ENCODE results near the gene NSD1.

Gene NSD1

DNA sequence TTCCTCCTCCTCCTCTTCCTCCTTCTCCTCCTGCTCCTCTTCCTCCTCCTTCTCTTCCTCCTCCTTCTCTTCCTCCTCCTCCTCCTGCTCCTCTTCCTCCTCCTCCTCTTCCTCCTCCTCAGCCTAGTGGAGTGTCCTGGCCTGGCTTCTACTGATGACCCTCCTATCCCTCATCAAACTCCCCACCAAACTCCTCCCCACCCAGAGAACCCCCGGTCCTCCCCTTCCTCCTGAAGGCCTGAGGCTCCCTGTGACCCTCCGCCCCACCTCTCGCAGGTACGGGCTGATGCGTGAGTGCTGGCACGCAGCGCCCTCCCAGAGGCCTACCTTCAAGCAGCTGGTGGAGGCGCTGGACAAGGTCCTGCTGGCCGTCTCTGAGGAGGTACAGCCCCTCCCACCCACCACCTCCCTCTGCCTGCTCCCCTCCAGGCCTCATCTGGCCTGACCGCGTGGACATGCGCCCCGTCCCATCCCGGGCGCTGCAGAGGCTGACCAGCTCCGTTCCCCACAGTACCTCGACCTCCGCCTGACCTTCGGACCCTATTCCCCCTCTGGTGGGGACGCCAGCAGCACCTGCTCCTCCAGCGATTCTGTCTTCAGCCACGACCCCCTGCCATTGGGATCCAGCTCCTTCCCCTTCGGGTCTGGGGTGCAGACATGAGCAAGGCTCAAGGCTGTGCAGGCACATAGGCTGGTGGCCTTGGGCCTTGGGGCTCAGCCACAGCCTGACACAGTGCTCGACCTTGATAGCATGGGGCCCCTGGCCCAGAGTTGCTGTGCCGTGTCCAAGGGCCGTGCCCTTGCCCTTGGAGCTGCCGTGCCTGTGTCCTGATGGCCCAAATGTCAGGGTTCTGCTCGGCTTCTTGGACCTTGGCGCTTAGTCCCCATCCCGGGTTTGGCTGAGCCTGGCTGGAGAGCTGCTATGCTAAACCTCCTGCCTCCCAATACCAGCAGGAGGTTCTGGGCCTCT, 36.3 kb upstream of the NSD1 start:
- DNase-seq = no peak

DNA sequence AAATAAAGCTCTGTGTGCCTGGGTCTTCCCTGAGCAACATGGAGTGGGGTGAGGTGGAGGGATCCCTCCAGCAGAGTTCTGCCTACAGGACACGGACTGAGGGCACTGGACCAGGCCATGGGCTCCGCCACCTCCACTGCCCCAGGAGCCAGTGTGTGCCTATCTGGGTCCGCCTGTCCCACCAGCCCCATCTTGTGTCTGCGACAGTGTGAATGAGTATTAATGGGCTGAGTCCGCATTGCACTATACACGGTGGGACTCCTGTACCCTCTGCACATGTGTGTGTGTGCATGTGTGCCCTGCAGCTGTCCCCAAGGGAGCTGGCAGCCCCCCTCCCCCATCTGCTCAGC, 35.5 kb upstream of the NSD1 start:
- DNase-seq = no peak

DNA sequence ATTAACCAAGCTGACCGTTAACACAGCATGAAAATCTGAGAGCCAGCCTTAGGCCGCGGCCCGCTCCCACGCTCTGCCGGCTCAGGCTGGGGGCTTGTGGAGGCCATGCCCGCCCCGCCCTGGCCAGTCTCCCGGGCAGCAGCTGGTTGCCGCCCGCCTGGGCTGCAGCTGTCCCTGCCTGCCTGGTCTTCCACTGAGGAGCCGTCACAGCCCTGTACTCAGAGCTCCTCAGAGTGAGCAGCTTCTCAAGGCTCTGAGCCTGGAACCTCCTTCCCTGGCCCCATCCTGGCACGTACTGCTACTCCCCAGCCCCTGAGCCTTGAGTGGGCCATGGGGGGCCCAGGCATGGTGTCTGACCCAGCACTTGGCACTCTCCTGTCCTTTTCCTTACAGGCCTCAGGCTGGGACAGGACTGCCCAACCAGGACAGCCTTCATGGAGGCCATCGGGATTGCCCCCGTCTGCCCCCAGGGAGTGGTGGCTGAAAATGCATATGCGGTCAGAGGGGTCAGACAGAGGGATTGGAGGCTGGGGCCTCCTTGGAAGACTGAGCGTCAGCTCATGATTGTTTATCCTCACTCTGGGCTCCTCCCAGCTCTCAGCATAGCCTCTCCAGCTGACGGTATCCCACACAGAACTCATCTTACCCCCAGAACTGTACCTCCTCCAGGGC, 35.0 kb upstream of the NSD1 start:
- peak; percentile 92 for DNase-seq

DNA sequence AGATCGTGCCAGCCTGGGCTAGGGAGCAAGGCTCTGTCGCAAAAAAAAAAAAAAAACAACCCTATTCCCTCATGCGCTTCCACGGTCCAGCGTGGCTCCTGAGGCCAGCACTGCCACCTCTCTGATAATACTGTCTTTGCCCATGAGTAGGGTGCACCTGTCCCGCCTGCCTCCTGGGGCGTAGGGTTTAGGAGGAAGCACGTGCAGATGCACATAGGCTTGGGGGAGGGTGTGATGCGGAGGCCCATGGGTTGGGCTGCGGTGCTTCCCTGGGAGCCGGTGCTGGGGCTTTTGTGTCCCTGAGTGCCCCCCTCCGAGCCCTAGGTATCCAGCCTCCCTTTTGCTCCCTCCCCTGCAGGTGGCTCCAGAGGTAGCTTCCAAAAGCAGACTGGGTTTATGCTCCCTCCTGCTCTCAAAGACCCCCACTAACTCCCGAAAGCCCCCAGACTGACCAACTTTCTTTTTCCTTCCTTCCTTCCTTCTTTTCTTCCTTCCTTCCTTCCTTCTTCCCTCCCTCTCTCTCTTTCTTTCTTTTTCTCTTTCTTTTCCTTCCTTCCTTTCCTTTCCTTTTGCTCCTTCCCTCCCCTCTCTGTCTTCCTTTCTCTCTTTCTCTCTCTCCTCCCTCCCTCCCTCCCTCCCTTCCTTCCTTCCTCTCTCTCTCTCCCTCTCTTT, 34.0 kb upstream of the NSD1 start:
- DNase-seq = no peak

DNA sequence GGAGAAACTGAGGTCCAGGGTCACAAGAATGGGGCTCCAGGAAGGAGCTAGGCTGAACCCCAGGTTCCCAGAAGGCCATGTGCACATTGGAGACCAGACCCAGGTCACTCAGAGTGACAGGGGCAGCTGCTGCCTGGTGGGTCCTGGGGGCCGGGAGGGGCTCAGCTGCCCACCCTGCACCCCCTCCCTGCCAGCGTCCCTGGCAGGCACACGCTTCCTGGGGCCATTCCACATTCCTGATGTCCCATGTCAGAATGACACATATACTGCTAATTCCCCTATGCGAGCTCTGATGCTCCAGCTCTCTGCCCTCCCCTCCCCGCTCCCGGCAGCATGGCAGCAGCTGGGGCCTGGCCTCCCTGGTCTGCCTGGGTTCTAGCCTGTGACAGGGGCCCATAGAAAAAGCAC, 32.9 kb upstream of the NSD1 start:
- no peak for DNase-seq

DNA sequence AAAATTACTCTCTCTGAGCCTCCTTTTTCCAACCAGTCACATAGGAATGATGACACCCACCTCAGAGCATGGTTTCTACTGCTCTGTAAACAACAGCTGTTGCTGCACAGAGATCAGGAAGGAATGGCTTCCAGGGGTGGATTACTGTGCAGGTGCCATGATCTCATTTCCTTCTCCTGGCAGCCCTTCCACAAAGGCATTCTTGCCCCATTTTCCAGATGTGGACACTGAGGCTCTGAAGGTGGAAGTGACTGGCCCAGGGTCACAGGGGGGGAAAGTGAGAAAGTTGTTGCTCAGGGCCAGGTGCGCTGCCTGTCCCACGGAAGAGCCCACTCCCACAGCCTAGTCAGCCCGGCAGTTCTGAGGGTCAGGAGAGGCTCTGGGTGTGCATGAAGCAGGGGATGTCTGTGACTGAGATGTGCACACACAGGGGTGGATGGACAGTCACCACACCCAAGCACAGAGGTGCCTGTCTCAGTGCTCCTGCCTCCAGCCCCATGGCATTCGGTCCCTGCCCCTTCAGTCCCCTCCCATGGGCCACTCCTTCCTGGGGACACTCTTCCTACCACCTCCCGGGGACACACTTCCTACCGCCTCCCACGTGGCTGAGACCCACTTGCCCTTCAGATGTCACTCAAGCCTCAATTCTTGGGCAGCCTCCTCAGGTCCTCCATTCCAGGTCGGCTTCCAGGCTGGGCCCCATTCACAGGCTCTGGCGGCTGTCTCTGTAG, 29.9 kb upstream of the NSD1 start:
- no peak for DNase-seq

DNA sequence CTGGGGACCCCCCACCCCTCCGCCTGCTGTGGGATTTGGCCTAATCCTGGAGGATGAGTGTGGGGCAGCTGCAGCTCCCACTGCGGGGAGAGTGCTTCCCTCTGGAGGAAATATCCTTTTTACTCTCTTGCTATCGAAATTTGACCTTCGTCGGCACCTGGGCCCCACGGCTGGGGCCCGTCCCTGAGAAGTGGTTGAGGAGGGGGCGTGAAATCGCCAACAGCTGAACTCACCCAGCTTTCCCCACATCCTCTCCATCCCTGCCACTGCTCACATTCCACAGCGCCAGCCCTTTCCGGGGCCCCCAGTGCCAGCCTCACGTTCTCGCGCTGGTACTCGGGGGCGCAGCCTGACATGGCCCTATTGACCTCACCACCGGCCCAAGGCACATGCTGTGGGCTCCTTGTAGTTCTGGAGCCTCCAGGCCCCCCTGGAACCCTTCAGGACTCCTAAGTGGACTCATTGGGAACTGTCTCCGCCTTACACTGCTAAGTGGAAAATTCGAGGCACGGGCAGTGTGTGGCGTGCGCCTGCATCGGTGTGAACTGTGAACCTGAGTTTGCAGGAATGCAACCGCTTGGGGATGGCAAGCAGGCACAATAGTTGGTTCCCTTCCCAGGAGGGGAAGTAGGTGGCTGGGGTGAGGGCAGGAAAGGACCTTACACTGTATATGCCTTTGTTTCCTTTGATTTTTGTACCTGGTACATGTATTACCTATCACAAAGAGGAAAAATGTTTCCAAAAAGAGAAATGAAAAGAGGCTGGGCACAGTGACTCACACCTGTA, 27.7 kb upstream of the NSD1 start:
- DNase-seq = no peak

DNA sequence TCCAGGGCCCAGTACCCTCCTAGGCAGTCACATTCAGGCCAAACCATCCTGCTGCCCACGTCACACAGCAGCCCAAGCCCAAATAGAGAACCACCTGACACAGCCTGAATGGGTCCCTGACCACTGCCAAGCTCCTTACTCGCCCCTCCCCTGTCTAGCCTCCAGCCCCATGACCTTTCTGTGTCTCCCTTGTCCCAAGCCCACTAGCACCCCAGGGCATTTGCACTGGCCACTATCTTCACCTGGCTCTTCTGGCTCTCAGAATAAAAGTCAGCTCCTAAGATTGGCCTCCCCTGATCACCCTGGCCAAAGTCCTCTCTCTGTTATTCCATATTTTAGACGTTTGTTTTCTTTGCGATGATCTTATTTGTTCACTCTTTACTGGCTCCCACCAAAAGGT, 26.4 kb upstream of the NSD1 start:
- no peak for DNase-seq

DNA sequence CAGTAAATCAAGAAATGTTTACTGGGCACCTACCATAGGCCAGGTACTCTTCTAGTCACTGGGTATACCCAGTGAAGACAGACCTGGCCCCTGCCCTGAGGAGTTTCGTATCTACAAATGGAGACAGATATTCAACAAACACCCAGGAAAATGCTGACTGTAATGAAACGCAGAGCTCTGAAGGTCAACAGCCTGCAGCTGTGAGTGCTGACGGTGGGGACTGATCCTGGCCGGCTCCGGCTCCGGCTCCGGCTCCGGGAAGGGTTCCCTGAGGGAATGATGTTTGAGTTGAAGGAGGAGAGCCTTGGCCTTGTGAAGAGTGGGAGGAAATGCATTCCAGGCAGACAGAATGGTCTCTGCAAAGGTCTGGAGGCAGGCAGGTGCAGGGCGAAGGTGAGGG, 23.8 kb upstream of the NSD1 start:
- no peak for DNase-seq

DNA sequence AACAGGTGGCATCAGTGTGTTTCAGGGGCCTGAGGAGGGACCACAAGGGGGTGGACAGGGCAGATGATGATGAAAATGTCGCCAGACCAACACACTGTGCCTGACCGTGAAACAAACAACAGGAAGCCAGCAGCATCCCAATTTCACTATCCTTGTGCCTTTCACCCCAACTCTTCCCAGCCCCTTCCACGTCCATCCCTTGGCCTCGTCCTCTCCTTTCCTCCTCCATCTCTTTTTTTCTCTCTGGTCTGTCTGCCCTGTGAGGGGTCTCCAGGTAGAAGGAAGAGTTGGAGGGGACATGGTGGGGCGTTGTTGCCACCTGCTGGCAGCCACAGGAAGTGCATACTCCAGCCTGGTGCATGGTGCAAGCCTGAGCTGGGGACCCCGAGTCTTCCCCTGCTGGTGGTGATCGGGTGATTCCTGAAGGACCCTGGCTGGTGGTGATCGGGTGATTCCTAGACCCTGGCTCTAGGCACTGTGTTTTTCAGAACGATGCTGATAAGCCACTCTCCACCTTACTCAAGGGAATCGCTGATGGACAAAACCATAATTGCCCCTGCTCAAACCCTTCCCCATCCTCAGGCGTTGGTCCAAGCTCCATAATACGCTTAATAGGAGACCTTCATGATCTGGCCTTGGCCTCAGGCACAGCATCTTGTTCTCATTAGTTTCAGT, 21.7 kb upstream of the NSD1 start:
- peak; percentile 92 for DNase-seq

DNA sequence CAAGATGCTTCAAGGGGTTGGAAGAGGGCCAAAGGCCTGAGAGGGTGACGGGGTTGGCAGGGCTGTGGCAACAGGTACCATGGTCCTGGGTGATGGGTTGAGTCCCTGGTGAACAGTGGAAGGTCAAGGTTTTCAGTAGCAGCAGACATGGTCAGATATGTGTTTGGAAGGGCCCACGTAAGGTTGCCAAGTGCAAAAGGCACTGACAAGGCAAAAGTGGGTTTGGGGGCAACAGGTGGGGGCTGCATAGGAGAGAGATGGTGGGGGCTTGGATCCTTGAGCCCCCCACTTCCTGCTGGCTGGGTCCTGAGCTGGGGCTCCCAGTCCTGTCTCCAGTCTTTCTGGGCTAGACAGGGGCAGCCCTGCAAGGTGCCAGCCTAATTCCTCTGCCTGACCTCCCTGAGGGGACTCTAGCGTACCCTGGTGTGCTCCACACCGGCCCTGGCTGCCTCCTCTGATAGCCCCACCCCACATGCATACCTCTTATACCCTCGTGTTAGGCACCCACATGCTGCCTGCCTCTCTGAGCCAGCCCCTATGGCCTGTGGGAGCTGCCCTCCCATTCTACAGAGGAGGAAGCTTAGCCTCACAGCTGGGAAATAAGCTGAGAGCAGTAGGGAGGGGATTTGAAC, 20.9 kb upstream of the NSD1 start:
- no peak for DNase-seq

DNA sequence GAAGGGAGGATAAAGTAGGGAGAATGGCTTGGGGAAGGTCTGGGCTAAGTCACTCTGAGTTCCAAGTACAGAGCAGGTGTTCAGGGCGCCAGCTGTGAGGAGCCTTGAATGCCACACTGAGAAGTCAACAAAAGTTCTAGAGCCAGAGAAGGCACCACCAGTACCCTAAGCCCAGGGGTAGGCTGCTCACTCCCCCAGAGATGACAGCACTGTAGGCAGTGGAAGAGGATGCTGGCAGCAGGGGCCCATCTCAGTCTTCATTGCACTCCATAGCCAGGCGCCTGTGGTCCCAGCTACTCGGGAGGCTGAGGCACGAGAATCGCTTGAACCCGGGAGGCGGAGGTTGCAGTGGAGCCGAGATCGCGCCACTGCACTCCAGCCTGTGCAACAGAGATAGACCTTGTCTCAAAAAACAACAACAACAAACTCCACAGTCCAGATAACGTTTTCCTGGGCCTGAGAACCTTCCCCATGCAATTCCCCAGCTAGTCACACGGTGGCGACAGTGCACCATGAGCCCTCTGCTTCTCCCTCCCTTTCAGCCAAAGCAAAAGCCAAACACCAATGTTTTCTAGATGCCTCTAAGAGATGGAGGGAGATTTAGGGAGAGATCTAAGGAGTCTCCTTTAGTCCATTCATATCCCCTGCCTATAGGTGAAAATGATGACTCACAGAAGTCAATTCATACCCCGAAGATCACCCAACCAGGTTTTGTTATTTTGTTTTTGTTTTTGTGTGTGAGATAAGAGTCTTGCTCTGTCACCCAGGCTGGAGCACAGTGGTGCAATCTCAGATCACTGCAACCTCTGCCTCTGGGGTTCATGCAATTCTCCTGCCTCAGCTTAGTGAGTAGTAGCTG, 19.8 kb upstream of the NSD1 start:
- peak; percentile 93 for DNase-seq

DNA sequence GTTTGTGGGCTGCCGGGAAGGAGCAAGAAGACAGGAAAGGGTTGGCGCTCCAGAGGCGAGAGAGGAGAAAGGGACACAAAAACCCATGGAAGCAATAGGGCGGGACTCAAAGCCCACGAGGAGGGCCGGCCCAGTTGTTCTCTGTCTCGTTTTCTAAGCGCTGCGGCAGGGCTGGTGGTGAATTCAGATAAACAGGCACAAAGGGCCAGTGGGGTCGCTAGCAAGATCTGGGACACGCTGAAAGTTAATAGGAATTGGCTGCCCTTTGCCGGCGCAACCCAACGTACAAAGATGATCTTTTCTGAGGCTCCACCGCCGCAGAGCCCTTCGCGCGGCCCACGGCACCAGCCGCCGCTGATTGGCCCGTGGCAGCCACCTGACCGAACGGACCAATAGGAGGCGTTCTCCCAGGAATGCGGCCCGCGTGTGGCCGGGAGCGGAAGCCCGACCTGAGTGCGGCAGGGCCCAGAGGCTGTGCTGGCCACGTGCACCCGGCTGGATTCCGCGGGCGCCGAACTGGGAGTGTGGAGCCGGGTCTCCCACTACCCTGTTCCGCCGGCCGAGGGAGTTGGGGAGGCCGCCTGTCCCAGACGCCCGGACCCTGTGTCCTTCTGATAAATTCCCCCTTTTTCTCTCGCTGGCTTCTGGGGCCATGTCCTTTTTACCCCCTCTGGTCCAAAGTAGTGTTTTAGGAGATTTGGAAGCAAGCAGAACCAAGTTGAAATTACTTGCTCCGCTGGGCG, 16.8 kb upstream of the NSD1 start:
- DNase-seq = peak; percentile 94

DNA sequence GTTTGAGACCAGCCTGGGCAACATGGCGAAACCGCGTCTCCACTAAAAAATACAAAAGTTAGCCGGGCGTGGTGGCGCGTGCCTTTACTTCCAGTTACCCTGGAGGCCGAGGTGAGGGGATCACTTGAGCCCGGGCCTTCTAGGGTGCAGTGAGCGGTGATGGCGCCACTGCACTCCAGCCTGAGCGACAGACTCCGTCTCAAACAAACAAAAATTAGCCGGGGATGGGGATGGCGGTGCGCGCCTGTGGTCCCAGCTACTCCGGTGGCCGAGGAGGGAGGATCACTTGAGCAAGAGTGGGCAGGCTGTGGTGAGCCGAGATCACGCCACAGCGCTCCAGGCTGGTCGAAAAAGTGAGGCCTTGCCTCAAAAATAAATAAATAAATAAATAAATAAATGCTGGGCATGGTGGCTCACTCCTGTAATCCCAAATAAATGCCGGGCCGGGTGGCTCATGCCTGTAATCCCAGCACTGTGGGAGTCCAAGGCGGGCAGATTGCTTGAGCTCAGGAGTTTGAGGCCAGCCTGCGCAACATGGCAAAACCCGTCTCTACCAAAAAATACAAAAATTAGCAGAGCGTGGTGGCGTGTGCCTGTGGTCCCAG, 16.0 kb upstream of the NSD1 start:
- peak; percentile 18 for DNase-seq

DNA sequence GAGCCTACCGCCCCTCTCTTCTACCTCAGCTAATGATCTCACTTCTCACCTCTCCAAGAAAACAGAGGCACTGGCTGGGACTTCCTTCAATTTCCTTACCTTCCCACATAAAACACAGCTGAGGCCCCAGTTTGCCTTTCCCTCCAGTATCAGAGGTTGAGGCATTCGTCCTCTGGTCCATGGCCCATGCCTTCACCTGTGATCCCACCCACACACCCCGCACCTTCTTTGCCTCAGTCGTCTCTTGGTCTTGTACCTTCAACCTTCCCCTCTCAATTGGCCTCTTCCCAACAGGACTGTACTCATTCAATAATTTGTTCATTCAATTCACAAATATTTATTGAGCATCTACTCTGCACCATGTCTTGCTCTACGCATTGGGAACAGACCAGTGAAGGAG, 11.0 kb upstream of the NSD1 start:
- no peak for DNase-seq

DNA sequence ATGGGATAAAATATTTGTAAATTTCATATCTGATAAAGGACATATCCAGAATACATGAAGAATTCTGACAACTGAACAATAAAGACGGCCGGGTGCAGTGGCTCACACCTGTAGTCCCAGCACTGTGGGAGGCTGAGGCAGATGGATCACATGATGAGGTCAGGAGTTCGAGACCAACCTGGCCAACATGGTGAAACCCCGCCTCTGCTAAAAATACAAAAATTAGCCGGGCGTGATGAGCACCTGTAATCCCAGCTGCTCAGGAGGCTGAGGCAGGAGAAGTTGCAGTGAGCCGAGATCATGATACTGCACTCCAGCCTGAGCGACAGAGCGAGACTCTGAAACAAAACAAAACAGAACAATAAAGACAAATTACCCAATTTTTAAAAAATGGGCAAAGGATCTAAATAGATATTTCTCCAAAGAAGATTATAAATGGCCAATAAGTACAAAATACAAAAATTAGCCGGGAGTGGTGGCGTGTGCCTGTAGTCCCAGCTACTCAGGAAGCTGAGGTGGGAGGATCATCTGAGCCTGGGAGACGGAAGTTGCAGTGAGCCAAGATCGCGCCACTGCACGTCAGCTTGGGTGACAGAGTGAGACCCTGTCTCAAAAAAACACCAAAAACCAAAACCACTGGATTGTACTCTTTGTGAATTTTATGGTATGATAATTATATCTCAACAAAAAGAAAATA, 9.6 kb upstream of the NSD1 start:
- DNase-seq = no peak

DNA sequence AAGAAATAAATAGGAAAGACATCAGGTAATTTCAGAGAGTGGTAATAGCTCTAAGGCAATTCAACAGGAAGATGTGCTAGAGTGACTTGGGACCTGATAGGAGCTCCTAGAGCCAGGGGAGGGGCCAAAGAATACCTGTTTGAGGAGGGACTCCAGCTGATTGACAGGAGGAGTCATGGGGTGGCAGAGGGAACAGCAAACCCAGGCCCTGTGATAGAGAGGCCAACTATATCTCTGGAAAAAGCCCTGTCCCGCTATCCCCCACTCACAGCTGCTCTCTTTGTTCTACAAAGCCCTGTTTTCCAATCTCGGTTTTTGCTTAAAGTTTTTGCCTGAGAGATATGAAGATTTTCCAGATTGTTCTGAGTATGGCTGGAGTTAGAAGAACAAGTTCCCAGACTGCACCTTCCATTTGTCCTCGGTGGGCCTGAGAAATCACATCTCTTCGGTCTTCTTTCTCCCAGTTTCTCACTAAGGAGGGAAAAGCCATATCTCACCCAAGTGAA, 9.0 kb upstream of the NSD1 start:
- no peak for DNase-seq

DNA sequence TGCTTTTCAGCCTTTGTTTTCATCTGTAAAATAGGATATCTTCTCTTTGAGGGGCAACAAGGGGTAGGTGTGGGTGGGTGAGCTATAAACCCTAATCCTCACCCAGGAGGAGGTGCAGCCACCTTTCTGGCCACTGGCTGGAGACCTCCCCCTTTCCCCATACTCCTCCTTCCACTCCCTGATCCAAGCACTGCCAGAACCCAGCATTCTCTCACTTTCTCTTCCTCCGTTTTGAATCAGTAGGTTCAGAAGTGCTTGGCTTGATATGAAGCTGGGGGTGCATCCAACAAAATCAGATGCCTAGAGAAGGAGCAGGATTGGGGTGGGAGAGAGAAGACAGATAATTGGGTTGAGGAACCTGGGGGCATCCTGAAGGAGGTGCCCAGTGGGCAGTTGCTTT, 6.8 kb upstream of the NSD1 start:
- no peak for DNase-seq
